ENCODE data around the gene DRGX.

DRGX gene

GRCh38 chr10:49364747-49365146 is 31.1 kb downstream of the DRGX start:
- TF ChIP-seq CTCF (IDR thresholded peaks at IDR 0.05; ENCODE audit: insufficient read depth, low read depth, low read length, missing control alignments): no peak
- H3K4me3 ChIP-seq (ENCODE audit: low read length): no peak overlapping the region
- no peak for DNase-seq (ENCODE audit: low read depth)

- no peak overlapping the region for H3K4me3 ChIP-seq (ENCODE audit: low read length)
- DNase-seq (ENCODE audit: low read depth): no peak
- no peak for TF ChIP-seq CTCF (IDR thresholded peaks at IDR 0.05; ENCODE audit: insufficient read depth, low read depth, low read length, missing control alignments)
Observed at GRCh38 chr10:49364051-49364450, 31.8 kb downstream of the DRGX start.

GRCh38 chr10:49363309-49364031 is 32.4 kb downstream of the DRGX start:
- TF ChIP-seq CTCF (IDR thresholded peaks at IDR 0.05; ENCODE audit: insufficient read depth, low read depth, low read length, missing control alignments): no peak
- no peak overlapping the region for H3K4me3 ChIP-seq (ENCODE audit: low read length)
- DNase-seq (ENCODE audit: low read depth): no peak

- no peak for DNase-seq (ENCODE audit: low read depth)
- TF ChIP-seq CTCF (IDR thresholded peaks at IDR 0.05; ENCODE audit: insufficient read depth, low read depth, low read length, missing control alignments): no peak
- H3K4me3 ChIP-seq (ENCODE audit: low read length): no peak overlapping the region
Observed at GRCh38 chr10:49362596-49363260, 33.2 kb downstream of the DRGX start.

- no peak for DNase-seq (ENCODE audit: low read depth)
- H3K4me3 ChIP-seq (ENCODE audit: low read length): no peak overlapping the region
- no peak for TF ChIP-seq CTCF (IDR thresholded peaks at IDR 0.05; ENCODE audit: insufficient read depth, low read depth, low read length, missing control alignments)
Observed at GRCh38 chr10:49361735-49362568, 33.9 kb downstream of the DRGX start.

GRCh38 chr10:49361178-49361554 is 34.7 kb downstream of the DRGX start:
- H3K4me3 ChIP-seq (ENCODE audit: low read length): no peak overlapping the region
- DNase-seq (ENCODE audit: low read depth): no peak
- TF ChIP-seq CTCF (IDR thresholded peaks at IDR 0.05; ENCODE audit: insufficient read depth, low read depth, low read length, missing control alignments): no peak

Measured in epithelial cell of esophagus (primary cell).